ENCODE measurements around the gene BTG4.

The BTG4 gene

DNA sequence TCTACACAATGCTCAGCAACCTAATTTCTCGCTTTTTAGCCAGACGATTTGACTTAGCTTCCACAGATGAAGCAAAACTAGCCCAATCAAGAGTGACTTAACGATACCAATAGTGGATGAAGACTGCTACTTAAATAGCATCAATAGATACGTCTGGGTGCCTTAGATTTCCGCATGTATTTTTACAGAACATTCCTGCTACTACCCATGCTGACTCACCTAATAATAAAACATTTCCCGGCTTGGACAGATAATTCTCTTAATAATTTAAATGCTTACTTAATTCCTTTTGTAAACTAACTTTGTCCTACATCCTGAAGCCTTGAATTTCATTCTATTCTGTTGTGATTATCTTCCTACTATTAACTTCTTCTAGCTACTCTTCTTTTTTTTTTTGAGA, 23.1 kb upstream of the BTG4 start:
- DNase-seq = no peak

GRCh38 chr11:111532365-111532709, 20.2 kb upstream of the BTG4 start:
- no peak for DNase-seq

DNA sequence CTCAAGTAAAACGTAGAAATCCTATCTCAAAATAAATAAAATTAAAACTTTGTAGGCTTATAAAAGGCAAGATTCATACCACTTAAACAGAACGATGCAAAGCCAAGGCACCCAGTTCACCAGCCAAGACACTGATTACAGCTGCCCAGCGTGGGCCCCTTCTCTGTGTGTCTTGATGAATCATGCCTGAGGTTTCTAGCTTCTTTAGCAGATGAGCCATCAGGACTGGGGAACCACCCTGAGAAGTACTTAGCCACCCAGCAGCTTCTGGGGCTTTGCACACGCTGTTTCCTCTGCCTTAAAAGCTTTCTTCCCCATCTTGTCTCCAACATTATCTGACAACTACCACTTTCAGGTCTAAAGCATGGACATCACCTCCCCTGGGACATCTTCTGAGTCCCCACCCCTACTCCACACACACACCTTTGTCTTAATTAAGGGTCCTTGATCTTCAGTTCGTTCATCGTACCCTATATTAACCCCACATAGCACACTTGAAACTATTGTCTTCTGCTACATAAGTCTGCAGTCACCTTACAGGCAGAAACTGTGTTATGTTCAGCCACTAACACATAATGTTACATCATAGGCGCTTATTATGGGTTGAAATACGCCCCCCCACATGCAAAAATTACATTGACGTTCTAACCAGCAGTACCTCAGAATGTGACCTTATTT, 19.6 kb upstream of the BTG4 start:
- DNase-seq = peak; percentile 93

GRCh38 chr11:111531136-111531535, 18.9 kb upstream of the BTG4 start:
- DNase-seq = no peak

GRCh38 chr11:111530091-111530490, 17.9 kb upstream of the BTG4 start:
- DNase-seq = no peak

GRCh38 chr11:111528557-111528956, 16.4 kb upstream of the BTG4 start:
- DNase-seq = no peak

DNA sequence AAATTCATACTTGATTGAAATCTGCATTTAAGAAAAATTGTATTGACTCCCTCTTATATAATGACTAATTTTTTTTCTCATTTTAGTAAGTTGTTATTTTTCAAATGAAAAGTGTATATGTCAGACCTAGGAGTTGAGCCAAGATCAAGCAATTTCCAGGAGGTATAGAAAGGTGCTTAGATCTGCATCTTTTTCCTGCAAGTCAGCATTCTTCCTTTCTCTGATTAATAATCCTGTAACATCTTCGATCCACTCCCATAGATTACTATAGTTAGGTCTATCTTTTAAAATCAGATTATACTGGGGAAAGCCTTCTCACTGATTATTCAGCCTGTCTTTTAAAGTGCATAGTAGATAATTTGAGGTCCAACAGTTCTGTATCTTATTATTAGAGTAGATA, 15.1 kb upstream of the BTG4 start:
- DNase-seq = no peak

DNA sequence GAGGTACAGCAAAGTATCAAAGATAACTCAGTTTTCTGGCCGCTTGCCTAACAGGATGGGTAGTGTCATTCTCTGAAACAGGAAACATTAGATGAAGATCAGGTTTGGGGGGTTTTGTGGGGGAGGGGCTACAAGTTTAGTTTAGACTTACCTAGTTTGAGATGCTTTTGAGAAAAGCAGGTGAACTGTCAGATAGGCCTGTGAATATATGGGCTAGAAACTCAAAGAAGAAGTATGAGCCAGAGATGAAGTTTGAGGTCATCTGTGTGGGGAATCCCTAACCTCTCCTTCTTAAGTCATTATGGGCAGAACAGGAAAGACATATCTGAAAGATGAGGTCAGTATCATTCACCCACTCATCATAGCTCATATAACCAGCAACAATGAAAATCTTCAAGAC, 14.3 kb upstream of the BTG4 start:
- DNase-seq = no peak

DNA sequence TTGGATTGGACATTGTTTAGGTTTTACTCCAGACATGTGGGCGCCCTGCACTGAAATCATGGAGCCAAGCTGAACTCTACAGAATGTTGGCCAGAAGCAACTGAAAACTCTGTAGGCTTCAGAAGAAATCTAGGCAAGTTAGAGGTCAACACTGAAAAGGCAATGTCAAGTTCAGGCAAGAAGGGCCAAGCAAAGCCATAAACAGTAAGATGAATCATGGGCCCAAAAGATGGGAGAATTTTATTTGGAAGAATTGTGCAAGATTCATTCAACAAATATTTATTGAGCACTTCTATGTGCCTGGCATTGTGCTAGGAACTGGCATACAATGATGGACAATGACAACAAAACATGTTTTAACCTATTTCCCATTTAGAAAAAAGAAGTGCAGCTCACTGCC, 13.3 kb upstream of the BTG4 start:
- no peak for DNase-seq

GRCh38 chr11:111524056-111524455, 11.9 kb upstream of the BTG4 start:
- no peak for DNase-seq

GRCh38 chr11:111523343-111523742, 11.2 kb upstream of the BTG4 start:
- no peak for DNase-seq

DNA sequence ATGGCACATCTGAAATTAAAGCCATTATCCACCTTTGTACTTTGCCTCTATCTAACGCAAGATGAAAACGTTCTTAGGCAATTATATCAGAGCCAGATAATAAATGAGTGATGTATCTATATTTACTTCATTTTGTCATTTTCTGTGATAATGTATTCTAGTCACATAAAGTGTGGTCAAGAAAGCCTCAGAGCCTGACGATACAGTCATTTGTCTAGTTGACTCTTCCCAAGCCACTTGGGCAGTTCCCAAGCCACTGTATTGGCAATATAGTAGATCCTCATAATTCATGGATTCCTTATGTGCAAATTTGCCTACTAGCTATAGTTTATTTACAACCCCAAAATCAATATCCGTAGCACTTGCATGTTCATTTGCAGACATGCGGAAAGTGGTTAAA, 10.2 kb upstream of the BTG4 start:
- DNase-seq = no peak

- no peak for DNase-seq
Observed at GRCh38 chr11:111521135-111521534, 8.9 kb upstream of the BTG4 start.

DNA sequence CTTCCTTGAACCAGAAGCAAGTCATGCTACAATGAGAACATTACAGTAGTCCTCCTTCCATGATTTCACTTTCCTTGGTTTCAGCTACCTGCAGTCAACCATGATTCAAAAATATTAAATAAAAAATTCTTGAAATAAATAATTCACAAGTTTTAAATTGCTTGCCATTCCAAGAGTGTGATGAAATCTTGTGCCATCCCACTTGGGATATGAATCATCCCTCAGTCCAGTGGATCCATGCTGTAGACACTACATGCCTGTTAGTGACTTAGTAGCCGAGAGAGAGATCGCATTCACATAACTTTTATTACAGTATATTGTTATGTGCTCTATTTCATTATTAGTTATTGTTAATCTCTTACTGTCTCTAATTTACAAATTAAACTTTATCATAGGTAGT, 8.4 kb upstream of the BTG4 start:
- DNase-seq = no peak

- no peak for DNase-seq
Observed at GRCh38 chr11:111518668-111519067, 6.5 kb upstream of the BTG4 start.

GRCh38 chr11:111515591-111515990, 3.4 kb upstream of the BTG4 start:
- DNase-seq = no peak

GRCh38 chr11:111514216-111515031, 2.2 kb upstream of the BTG4 start, which contains the start of gene HOATZ:
TSS of gene HOATZ (plus strand) at chr11:111514778. CDS start at chr11:111514785, 7 bp downstream.
- DNase-seq = no peak

DNA sequence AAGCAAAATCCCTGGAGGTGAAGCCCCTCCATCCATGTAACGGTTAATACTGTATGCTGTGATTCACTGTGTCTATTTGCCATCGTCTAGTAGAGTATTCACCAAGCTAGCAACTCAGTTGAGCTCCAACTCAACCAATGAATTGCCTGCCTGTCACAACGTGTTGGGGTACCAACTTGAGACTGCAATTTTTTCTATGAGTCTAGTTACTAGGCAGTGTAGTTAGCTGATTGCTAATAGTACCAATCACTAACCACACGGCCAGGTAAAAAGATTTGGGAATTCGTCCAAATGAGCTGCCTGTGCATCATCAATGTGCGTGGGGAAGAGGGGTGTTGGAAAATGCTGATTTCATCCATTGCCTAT, 1.0 kb upstream of the BTG4 start:
- DNase-seq = no peak

GRCh38 chr11:111510311-111510710, 1.9 kb downstream of the BTG4 start:
- no peak for DNase-seq

GRCh38 chr11:111502611-111503010, 9.6 kb downstream of the BTG4 start:
- no peak for DNase-seq

GRCh38 chr11:111500481-111500880, 11.7 kb downstream of the BTG4 start:
- DNase-seq = no peak

GRCh38 chr11:111499483-111499882, 12.7 kb downstream of the BTG4 start:
- no peak for DNase-seq

- no peak for DNase-seq
Observed at GRCh38 chr11:111494040-111494439, 18.1 kb downstream of the BTG4 start.

DNA sequence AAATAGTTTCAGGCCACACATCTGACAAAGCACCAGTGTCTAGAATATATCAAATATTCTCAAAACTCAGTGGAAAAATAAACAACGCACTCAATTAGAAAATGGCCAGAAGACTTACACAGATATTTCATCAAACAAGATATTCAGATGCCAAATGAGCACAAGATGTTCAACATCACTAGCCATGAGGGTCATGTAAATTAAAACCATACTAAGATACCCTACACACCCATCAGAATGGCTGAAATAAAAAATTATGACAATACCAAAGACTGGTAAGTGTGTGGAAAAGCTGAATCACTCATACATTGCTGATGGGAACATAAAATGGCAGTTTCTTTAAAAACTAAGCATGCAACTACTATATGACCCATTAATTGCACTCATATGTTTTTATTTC, 21.7 kb downstream of the BTG4 start:
- DNase-seq = no peak

- no peak for DNase-seq
Observed at GRCh38 chr11:111483431-111483830, 28.8 kb downstream of the BTG4 start.

Data from amniotic stem cell (primary cell).